ENCODE data around the gene KCNMB2. TPM values are rescaled to one million over a fixed set of nuclear protein-coding genes. Genes with fewer than 3 reads are reported as not detected.
A peak's percentile ranks its signal among the peaks of the same experiment; 100 is the strongest.

The KCNMB2 gene
- polyA plus RNA-seq, 4 donors = 0.06 to 3.9 (median 1.4) TPM; not detected in 1

GRCh38 chr3:178526291-178526690, 9.9 kb upstream of the KCNMB2 start:
- Histone ChIP-seq H3K4me3 (ENCODE audit: low read depth in 1 of 3, low read length in 3 of 3) (no peak overlapping the region), H3K9me3 (ENCODE audit: control insufficient read depth in 2 of 2, insufficient read depth in 1 of 2, low read depth in 1 of 2, low read length in 1 of 2) (no peaks in the 10 kb centered on the region), H3K27me3 (ENCODE audit: control insufficient read depth in 3 of 3, insufficient read depth in 3 of 3, low read length in 3 of 3) (no peaks in the 10 kb centered on the region), H3K27ac (ENCODE audit: low read depth in 1 of 3, low read length in 2 of 3) (no peak overlapping the region), H3K4me1 (ENCODE audit: control insufficient read depth in 3 of 3, insufficient read depth in 2 of 3, low read depth in 1 of 3, low read length in 2 of 3) (no peaks in the 10 kb centered on the region), H3K36me3 (ENCODE audit: control insufficient read depth in 3 of 3, insufficient read depth in 2 of 3, low read depth in 1 of 3, low read length in 3 of 3) (no peaks in the 10 kb centered on the region)
- 79 to 94% (median 86%) methylated on average over 3 of the region's 3 CpGs for WGBS, 3 donors
- DNase-seq (no peak), FAIRE-seq (no peak)

- DNase-seq (no peak), FAIRE-seq (no peak)
- Histone ChIP-seq H3K27ac (ENCODE audit: low read depth in 1 of 3, low read length in 2 of 3) (no peak overlapping the region), H3K27me3 (ENCODE audit: control insufficient read depth in 3 of 3, insufficient read depth in 3 of 3, low read length in 3 of 3) (no peaks in the 10 kb centered on the region), H3K36me3 (ENCODE audit: control insufficient read depth in 3 of 3, insufficient read depth in 2 of 3, low read depth in 1 of 3, low read length in 3 of 3) (no peaks in the 10 kb centered on the region), H3K9me3 (ENCODE audit: control insufficient read depth in 2 of 2, insufficient read depth in 1 of 2, low read depth in 1 of 2, low read length in 1 of 2) (no peaks in the 10 kb centered on the region), H3K4me3 (ENCODE audit: low read depth in 1 of 3, low read length in 3 of 3) (no peak overlapping the region), H3K4me1 (ENCODE audit: control insufficient read depth in 3 of 3, insufficient read depth in 2 of 3, low read depth in 1 of 3, low read length in 2 of 3) (no peaks in the 10 kb centered on the region)
- WGBS, 3 donors = 89 to 96% (median 93%) methylated on average over 2 of the region's 2 CpGs
Measured at GRCh38 chr3:178527981-178528380, 8.3 kb upstream of the KCNMB2 start.

- Histone ChIP-seq H3K27ac (ENCODE audit: low read depth in 1 of 3, low read length in 2 of 3) (no peak overlapping the region), H3K4me1 (ENCODE audit: control insufficient read depth in 3 of 3, insufficient read depth in 2 of 3, low read depth in 1 of 3, low read length in 2 of 3) (no peaks in the 10 kb centered on the region), H3K9me3 (ENCODE audit: control insufficient read depth in 2 of 2, insufficient read depth in 1 of 2, low read depth in 1 of 2, low read length in 1 of 2) (no peaks in the 10 kb centered on the region), H3K36me3 (ENCODE audit: control insufficient read depth in 3 of 3, insufficient read depth in 2 of 3, low read depth in 1 of 3, low read length in 3 of 3) (no peaks in the 10 kb centered on the region), H3K4me3 (ENCODE audit: low read depth in 1 of 3, low read length in 3 of 3) (no peak overlapping the region), H3K27me3 (ENCODE audit: control insufficient read depth in 3 of 3, insufficient read depth in 3 of 3, low read length in 3 of 3) (peaks cover 0 to 3% (median 0%) of the 10 kb centered on the region in 3 donors)
- DNase-seq (no peak), FAIRE-seq (no peak)
Measured at GRCh38 chr3:178529606-178530225, 6.5 kb upstream of the KCNMB2 start.

GRCh38 chr3:178532476-178532875, 3.8 kb upstream of the KCNMB2 start:
- no peak for FAIRE-seq
- WGBS, 3 donors = 42 to 55% (median 54%) methylated on average over 2 of the region's 2 CpGs

GRCh38 chr3:178537122-178537705, 978 bp downstream of the KCNMB2 start:
- H3K9me3 ChIP-seq (ENCODE audit: control insufficient read depth in 2 of 2, insufficient read depth in 1 of 2, low read depth in 1 of 2, low read length in 1 of 2) = no peaks in the 10 kb centered on the region
- H3K4me3 ChIP-seq (ENCODE audit: low read depth in 1 of 3, low read length in 3 of 3) = peak overlapping the region in 2 of 3 donors; percentile 29 to 42
- H3K27me3 ChIP-seq (ENCODE audit: control insufficient read depth in 3 of 3, insufficient read depth in 3 of 3, low read length in 3 of 3) = peaks cover 0 to 3% (median 0%) of the 10 kb centered on the region in 3 donors
- peak; percentile 16 to 66 for DNase-seq
- peaks cover 0 to 2% (median 0%) of the 10 kb centered on the region in 3 donors for H3K4me1 ChIP-seq (ENCODE audit: control insufficient read depth in 3 of 3, insufficient read depth in 2 of 3, low read depth in 1 of 3, low read length in 2 of 3)
- no peaks in the 10 kb centered on the region for H3K36me3 ChIP-seq (ENCODE audit: control insufficient read depth in 3 of 3, insufficient read depth in 2 of 3, low read depth in 1 of 3, low read length in 3 of 3)
- H3K27ac ChIP-seq (ENCODE audit: low read depth in 1 of 3, low read length in 2 of 3) = peak overlapping the region in 1 of 3 donors; percentile 7
- WGBS, 3 donors = 6 to 19% (median 17%) methylated on average over 7 of the region's 7 CpGs
- FAIRE-seq = no peak

More at GRCh38 chr3:178532476-178532875, 3.8 kb upstream of the KCNMB2 start:
- peaks cover 0 to 3% (median 0%) of the 10 kb centered on the region in 3 donors for H3K27me3 ChIP-seq (ENCODE audit: control insufficient read depth in 3 of 3, insufficient read depth in 3 of 3, low read length in 3 of 3)
- H3K36me3 ChIP-seq (ENCODE audit: control insufficient read depth in 3 of 3, insufficient read depth in 2 of 3, low read depth in 1 of 3, low read length in 3 of 3) = no peaks in the 10 kb centered on the region
- no peak for DNase-seq
- H3K4me3 ChIP-seq (ENCODE audit: low read depth in 1 of 3, low read length in 3 of 3) = no peak overlapping the region
- no peaks in the 10 kb centered on the region for H3K4me1 ChIP-seq (ENCODE audit: control insufficient read depth in 3 of 3, insufficient read depth in 2 of 3, low read depth in 1 of 3, low read length in 2 of 3)
- H3K9me3 ChIP-seq (ENCODE audit: control insufficient read depth in 2 of 2, insufficient read depth in 1 of 2, low read depth in 1 of 2, low read length in 1 of 2) = no peaks in the 10 kb centered on the region
- no peak overlapping the region for H3K27ac ChIP-seq (ENCODE audit: low read depth in 1 of 3, low read length in 2 of 3)

GRCh38 chr3:178538056-178538455, 1.8 kb downstream of the KCNMB2 start:
- Histone ChIP-seq H3K4me3 (ENCODE audit: low read depth in 1 of 3, low read length in 3 of 3) (no peak overlapping the region), H3K27me3 (ENCODE audit: control insufficient read depth in 3 of 3, insufficient read depth in 3 of 3, low read length in 3 of 3) (peaks cover 0 to 3% (median 0%) of the 10 kb centered on the region in 3 donors), H3K36me3 (ENCODE audit: control insufficient read depth in 3 of 3, insufficient read depth in 2 of 3, low read depth in 1 of 3, low read length in 3 of 3) (no peaks in the 10 kb centered on the region), H3K9me3 (ENCODE audit: control insufficient read depth in 2 of 2, insufficient read depth in 1 of 2, low read depth in 1 of 2, low read length in 1 of 2) (no peaks in the 10 kb centered on the region), H3K27ac (ENCODE audit: low read depth in 1 of 3, low read length in 2 of 3) (peak overlapping the region in 1 of 3 donors; percentile 48), H3K4me1 (ENCODE audit: control insufficient read depth in 3 of 3, insufficient read depth in 2 of 3, low read depth in 1 of 3, low read length in 2 of 3) (peaks cover 0 to 2% (median 0%) of the 10 kb centered on the region in 3 donors)
- DNase-seq (no peak), FAIRE-seq (no peak)
- WGBS, 3 donors = 16 to 53% (median 24%) methylated on average over 4 of the region's 4 CpGs

GRCh38 chr3:178540184-178540583, 3.9 kb downstream of the KCNMB2 start:
- no peak overlapping the region for H3K27ac ChIP-seq (ENCODE audit: low read depth in 1 of 3, low read length in 2 of 3)
- FAIRE-seq (no peak), DNase-seq (no peak)
- H3K36me3 ChIP-seq (ENCODE audit: control insufficient read depth in 3 of 3, insufficient read depth in 2 of 3, low read depth in 1 of 3, low read length in 3 of 3) = no peaks in the 10 kb centered on the region
- peaks cover 0 to 2% (median 0%) of the 10 kb centered on the region in 3 donors for H3K4me1 ChIP-seq (ENCODE audit: control insufficient read depth in 3 of 3, insufficient read depth in 2 of 3, low read depth in 1 of 3, low read length in 2 of 3)
- no peaks in the 10 kb centered on the region for H3K9me3 ChIP-seq (ENCODE audit: control insufficient read depth in 2 of 2, insufficient read depth in 1 of 2, low read depth in 1 of 2, low read length in 1 of 2)
- H3K27me3 ChIP-seq (ENCODE audit: control insufficient read depth in 3 of 3, insufficient read depth in 3 of 3, low read length in 3 of 3) = no peaks in the 10 kb centered on the region
- WGBS, 3 donors = 88 to 97% (median 90%) methylated on average over 3 of the region's 3 CpGs
- H3K4me3 ChIP-seq (ENCODE audit: low read depth in 1 of 3, low read length in 3 of 3) = no peak overlapping the region

- no peak overlapping the region for H3K27ac ChIP-seq (ENCODE audit: low read depth in 1 of 3, low read length in 2 of 3)
- DNase-seq = no peak
- no peaks in the 10 kb centered on the region for H3K27me3 ChIP-seq (ENCODE audit: control insufficient read depth in 3 of 3, insufficient read depth in 3 of 3, low read length in 3 of 3)
- no peak overlapping the region for H3K4me3 ChIP-seq (ENCODE audit: low read depth in 1 of 3, low read length in 3 of 3)
- H3K4me1 ChIP-seq (ENCODE audit: control insufficient read depth in 3 of 3, insufficient read depth in 2 of 3, low read depth in 1 of 3, low read length in 2 of 3) = no peaks in the 10 kb centered on the region
- no peaks in the 10 kb centered on the region for H3K9me3 ChIP-seq (ENCODE audit: control insufficient read depth in 2 of 2, insufficient read depth in 1 of 2, low read depth in 1 of 2, low read length in 1 of 2)
- 75 to 79% (median 76%) methylated on average over 3 of the region's 3 CpGs for WGBS, 3 donors
- no peak for FAIRE-seq
- H3K36me3 ChIP-seq (ENCODE audit: control insufficient read depth in 3 of 3, insufficient read depth in 2 of 3, low read depth in 1 of 3, low read length in 3 of 3) = no peaks in the 10 kb centered on the region
Measured at GRCh38 chr3:178545337-178545736, 9.1 kb downstream of the KCNMB2 start.

Data from small intestine (tissue), 7 donors.